Glomerular visceral epithelial cell (primary cell): Measurements from ENCODE around the gene DMPK.
"Not testable (repeated sequence)": the region's sequence is repeated elsewhere in the genome, so short reads cannot be mapped to it uniquely, and the experiment has no call there.

Experiments
- DNase-seq: peaks from one replicate; pipeline ENCODE4 v3.0.0-alpha.2; 2016; ENCODE audit errors: extremely low spot score

The DMPK gene

DNA sequence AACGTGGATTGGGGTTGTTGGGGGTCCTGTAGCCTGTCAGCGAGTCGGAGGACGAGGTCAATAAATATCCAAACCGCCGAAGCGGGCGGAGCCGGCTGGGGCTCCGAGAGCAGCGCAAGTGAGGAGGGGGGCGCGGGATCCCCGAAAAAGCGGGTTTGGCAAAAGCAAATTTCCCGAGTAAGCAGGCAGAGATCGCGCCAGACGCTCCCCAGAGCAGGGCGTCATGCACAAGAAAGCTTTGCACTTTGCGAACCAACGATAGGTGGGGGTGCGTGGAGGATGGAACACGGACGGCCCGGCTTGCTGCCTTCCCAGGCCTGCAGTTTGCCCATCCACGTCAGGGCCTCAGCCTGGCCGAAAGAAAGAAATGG lies 12.5 kb downstream of the DMPK start:
- no peak for DNase-seq

DNA sequence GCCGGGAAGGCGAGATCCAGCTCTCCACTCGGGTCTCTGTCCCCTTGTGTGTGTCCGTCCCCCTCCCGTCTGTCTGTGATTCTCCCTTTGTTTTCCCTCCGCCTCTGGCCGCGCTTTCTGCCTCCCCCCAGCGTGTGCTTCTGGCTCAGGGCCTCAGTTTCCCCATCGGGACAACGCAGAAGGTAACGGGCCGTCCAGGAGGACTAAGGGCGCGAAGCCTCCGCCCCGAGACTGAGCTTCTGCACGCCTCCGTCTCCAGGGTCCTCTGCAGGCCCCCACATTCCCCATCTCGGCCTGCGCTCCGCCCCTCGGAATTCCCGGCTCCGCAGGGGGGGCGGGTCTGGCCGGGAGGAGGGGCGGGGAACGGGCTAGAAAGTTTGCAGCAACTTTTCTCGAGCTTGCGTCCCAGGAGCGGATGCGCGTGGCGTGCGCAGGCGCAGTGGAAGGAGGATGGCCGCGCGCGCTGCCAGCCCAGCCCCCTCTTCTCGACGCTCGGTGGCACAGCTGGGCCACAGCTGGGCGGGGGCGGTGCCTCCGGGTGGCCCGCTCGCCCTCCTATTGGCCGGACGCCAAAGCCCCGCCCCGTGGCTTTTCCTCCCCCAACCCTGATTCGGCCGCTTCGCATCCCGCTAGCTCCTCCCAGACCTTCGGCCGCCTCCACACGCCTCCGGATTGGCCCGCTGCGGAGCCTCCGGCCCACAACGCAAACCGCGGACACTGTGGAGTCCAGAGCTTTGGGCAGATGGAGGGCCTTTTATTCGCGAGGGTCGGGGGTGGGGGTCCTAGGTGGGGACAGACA lies 13.1 kb downstream of the DMPK start, which contains the start of gene SIX5:
Gene SIX5 (minus strand): TSS at position 269 of the 799 bp plus-strand sequence. CDS start 408 bp downstream, outside the sequence.
- DNase-seq, result peak; percentile 99

DNA sequence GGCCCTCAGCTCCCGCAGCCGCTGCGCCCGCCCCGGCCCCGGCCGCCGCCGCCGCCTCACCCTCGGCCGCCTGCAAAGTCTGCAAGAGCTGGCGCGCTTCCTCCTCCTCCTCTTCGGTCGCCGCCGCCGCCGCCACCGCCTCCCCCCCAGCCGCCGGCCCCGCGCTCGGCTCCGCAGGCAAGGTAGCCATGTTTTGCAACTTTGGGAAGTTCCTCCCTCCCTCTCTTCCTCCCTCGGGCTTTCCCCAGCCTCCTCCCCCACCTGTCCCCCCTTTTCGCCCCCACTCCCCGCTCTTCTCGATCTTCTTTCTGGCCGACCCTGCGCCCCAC lies 13.7 kb downstream of the DMPK start:
- DNase-seq, result peak; percentile 63

DNA sequence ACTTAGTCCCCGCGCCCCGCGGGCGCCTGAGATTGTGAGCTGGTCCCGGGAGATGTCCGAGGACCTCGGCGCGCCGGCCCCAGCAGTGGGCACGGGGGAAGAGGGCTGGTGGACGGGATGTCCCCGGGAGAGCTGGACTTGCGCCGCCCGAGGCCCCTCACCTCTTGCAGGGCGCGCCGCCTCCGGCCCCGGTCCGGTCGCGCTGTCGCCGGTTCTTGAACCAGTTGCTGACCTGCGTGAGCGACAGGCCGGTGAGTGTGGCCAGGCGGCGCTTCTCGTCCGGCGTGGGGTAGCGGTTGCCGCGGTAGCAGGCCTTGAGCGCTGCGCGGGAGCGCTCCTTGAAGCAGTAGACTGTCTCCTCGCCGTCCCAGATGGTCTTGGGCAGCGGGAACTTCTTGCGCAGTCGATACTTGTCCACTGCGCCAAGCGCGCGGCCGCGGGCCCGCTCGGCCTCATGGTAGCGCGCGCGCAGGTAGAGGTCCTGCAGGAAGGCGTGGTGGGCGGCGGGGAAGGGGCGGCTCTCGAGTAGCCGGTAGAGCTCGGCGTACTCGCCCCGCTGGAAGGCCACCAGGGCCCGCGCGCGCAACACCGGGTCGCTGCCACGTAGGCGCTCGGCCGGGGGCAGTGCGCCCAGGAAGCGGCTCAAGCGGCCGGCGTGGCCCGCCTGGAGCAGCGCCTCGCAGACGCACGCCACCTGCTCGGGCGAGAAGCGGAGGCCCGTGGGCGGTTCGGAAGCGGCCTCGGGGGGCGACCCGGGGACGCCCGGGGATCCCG lies 14.2 kb downstream of the DMPK start:
- DNase-seq, result peak; percentile 73

DNA sequence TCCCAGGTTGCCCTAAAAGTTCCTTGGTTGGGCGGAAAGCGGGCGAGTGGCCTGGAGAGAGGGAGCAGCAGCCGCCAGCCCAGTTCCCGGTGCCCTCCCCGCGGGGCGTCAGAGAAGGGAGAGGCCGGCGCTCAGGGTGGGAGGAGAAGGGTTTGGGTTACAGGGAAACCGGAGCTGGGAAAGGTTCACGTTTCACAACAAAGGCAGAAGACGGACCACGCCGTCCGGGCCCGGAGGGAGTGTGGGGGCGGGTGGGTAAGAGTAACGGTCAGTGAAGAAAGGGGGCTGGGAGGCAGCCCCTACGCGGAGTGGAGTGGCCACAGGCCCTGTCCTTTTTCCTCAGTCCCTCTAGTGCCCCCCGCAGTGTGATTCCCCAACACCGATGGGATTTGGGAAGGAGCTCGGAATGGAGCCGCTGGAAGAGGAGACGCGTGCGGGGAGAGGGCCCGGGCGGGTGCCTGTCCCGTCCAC lies 14.8 kb downstream of the DMPK start:
- DNase-seq, result peak; percentile 82

DNA sequence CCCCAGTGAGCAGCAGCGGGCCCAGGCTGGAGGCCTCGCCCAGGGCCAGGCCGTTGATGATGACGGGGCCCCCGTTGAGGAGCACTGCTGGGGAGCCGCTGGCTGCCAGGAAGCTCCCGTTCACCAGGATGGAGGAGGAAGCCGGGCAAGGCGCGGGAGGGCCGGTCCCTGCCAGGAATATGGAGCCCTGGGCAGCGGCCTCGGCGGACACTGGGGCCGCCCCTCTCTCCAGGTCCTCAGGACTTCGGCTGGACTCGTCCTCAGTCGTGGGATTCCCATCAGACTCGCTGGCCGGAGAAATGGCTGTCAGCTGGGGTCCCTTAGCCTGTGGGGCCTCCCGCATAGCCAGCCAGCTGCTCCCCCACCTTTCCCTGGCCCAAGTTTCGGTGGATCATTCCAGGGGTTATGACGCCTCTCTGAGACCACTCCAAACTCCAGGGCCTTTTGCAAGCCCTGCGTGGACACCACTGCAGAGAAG lies 15.4 kb downstream of the DMPK start:
- DNase-seq, result no peak

DNA sequence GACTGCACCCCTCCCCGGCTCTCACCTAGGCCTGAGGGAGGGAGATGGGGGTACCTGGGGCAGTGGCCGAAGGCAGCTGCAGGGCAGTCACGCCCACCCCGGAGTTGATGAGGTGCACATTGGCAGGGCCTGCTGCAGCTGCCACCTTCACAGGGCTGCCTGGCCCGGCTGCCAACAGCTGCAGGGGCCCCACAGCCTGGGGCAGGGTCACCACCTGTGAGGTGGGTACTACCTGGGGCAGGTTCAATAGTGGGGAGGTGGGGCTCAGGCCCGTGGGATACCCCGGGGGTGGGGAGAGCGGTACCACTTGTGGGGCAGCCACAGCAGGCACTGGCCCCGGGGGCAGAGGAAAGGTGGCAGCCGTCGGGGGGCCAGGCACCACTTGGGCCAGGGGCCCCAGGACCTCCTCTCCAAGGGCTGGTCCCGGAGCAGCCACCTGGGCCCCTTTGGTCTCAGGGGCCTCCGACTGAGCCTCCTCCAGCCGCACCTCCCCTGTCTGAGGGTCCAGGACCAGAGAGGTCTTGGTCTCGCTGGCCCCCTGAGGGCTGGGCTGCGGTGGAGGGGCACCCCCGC lies 15.9 kb downstream of the DMPK start:
- DNase-seq, result no peak

DNA sequence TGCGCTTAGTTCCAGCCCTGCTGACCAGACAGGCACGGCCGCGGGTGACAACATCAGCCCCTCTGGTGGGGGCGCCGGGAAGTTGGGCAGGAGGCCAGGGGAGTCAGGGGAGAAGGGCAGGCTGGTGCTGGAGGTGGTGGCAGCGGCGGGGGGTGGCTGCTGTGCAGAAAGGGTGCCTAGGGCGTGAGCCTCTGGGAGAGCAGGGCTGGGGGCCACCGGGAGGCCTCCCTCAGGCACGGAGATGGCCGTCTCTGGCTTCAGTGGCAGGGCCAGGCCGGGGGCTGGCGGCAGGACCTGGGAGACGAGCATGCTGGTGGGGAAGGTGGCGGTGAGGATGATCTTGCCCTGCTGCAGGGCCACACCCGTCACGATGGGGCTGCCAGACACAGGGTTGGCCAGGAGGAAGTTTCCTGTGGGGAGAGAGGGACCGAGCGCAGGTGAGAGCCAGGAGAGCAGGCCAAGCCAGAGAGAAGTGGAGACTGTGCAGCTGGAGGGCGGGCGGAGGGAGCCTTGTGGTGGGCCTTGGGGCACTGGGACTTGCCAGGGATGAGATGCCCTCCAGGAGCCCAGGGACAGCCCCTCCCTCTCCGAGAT lies 16.5 kb downstream of the DMPK start:
- DNase-seq, result no peak

DNA sequence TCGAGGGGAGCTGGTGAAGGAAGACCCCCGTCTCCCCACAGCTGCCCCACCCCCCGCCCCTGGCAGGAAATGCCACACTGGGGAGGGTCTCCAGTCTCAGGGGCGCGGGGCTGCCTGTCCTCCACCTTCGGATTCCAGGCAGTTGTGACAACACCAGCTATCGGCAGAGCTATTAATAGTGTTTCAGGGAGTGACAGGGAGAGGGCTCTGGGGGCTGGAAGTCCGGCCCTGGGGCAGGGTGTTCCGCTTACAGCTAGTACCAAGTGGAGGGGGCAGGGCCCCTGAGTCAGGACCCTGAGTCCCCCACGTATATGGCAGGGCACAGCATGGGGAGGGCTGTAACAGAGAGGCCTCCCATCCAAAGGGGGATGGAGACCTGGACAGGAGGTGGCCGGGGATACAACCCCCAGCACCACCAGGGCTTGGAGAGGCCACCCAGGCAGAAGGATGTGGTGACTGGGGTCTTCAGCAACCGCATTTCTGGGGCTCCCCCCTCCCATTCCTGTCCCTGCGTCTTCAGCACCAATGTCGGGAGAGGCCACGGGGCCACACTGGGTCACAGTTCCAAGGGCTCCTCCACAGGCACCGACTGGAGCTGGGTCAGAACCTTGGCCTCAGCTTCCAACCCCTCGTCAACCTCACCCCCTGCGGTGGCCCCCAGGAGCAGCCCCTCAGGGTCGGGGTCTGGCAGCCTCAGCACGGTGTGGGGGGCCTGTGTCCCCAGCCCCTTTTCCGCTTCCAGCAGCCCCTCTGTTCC lies 17.2 kb downstream of the DMPK start:
- no peak for DNase-seq

DNA sequence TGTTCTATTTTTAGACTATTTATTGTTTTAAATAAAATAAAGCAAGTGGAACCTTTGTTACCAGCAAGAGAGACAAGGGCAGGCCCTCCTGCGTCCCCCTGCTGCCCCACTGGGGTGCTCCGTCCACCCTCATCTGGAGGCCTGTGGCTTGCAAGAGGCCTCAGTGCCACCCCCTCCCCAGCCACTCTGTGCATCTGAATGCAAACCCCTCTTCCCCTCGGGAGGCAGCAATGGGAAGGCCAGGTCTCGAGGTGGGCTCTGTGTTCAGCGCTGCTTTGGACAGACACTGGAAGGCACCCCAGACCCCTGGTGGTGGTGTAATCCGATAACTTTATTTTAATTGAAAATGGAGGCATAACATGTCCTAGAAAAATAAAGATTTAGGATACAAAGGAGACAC lies 17.8 kb downstream of the DMPK start:
- no peak for DNase-seq

DNA sequence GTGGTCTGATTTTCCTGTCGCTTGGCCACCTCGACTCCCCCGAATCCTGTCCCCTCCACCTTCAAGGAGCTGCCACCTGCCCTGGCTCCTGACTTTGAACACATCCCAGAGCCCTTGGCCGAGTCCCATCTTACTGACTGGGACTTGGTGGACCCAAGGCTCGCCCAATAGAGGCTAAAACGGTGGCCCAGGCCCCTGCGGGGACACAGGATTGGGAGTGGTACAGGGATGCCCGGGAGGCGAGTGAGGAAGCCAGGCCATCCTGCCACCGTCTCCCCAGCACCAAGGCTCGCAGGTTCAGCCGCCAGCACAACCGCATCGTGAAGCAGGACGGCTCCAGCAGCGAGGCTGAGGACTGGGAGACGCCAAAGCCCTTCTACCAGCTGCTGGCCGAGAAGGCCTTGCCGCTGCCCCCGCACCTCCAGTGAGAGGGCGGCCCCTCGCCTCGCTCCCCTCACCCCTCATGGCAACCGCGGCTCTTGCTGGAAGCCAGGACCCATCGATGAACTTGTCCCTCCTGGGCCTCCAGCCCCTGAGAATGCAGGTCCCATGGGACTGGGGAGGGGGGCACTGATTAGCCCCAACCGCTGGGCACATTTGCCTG lies 18.5 kb downstream of the DMPK start:
- DNase-seq, result no peak

DNA sequence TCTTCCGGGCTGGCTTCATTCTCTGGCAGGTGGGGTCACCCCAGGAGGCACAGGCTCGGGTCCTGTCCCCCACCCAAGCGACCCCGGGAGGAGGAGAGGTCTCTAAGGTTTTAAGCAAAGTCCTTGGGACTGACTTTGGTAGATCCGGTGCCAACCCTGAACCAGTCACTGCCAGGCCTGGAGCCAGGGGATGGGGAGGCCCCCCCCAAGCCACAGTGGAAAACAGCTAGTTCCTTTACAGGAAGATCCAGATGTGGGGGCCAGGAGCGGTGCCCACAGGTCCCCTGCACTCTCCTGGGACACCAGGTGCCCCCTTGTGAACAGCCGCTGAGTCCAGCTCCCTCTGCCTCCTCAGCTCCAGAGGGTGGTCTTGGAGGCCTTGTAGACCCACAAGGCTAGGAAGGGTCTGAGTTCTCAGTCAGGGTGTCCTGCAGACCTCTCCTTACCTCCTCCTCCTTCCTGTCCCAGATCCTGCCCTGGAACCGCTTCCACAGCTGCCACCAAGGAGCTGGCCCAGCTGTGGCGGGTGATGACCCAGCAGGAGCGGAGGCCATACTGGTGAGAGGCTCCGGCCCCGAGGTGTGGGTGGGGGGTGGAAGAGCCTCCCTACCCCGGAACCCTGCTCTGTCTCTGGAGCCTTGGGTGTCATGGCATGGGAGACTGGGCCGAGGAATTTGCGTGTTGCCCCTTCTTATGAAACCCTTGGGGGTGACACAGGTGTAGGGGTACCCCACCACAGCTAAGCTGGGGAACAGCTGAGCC lies 19.2 kb downstream of the DMPK start:
- no peak for DNase-seq

DNA sequence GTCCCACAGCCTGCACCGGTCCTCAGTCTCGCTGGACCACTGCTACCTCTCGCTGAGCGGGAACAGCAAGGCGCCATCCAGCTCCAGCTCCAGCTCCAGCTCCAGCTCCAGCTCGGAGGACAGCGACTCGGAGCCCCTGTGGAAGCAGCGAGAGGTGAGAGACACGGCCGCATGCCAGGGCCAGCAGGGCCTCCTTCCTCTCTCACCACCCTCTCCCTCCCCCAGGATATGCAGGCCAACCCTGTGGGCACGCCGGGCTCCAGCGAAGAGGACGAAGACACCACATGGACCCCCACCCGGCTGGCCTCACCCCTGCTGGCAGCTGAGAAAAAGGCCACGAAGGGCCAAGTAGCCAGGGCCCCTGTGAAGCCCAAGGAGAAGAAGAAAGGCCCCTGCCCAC lies 20.6 kb downstream of the DMPK start:
- no peak for DNase-seq

DNA sequence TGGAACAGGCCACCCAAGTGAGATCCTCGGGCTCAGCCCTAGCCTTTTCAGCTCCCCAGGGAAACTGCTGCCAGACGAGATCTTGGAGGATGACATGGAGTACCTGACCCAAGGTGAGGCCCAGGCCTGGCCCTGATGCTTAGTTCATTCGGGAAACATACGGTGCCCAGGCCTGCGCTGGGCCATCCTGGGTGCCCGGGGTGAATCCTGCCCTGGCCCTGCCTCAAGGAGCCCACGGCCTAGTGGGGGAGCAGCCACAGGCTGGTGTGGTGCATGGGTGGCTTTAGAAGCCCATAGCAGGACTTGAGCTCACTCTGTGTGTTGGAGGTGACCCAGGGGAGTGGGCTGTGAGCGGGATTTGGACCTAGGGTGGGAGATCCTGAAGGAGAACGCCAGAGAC lies 23.4 kb downstream of the DMPK start:
- DNase-seq, result no peak

DNA sequence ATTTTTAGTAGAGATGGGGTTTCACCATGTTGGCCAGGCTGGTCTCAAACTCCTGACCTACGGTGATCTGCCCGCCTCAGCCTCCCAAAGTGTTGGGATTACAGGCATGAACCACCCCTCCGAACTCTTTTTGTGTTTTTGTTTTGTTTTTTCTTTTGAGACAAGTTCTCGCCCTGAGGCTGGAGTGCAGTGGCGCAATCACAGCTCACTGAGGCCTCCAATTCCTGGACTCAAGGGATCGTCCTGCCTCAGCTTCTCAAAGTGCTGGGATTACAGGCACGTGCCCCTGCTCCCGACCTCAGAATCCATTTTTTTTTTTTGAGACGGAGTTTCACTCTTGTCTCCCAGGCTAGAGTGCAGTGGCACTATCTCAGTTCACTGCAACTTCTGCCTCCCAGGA lies 24.6 kb downstream of the DMPK start:
- no peak for DNase-seq

DNA sequence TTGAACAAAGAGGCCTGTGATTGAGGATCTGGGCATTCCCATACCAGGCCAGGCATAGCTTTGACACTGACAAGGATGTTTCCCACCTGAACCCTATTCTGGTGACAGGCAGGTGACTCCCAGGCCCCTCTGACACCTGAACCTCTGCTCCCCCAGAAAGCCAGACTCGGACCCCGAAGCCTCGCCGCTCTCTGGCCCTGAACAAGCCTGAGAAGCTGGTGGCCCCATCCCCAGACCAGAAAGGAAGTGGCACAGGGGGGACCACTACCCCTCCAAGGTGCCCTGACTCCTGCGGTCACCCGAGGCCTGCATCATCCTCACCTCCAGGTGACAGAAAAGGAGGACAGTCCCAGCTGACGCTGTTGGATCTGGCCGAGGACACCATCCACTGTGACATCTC lies 28.0 kb downstream of the DMPK start:
- no peak for DNase-seq

DNA sequence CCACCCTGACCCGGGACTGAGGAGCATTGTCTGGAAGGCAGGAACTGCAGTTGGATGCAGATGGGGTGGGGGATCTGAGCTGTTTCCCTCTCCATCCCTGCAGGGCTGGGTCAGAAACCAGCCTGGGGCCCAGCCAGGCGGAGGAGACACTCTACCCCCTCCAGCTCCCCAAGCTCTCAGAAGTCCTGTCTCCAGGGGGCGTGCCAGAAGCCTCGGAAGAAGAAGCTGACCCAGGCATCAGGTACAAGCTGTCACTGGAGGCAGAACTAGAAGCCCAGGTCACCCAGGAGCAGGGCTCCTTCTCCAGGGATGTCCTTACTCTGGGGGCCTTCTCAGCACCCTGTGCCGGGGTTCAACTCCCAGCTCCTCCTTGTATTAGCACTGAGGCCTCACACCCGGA lies 28.7 kb downstream of the DMPK start:
- DNase-seq, result no peak

DNA sequence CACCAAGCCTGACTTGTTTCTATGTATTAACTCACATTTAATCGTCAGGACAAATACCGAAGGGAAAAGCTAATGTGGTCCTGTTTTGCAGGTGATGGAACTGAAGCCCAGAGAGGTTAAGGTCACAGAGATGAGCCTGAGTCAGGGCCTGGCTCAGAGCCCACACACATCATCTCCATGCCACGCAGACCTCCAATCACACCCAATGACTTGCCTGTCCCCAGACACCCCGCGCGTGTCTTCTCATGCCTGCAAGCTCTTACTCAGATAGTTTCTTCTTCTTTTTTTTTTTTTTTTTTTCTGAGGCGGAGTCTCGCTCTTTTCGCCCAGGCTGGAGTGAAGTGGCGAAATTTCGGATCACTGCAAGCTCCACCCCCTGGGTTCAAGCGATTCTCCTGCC lies 29.7 kb downstream of the DMPK start:
- no peak for DNase-seq

DNA sequence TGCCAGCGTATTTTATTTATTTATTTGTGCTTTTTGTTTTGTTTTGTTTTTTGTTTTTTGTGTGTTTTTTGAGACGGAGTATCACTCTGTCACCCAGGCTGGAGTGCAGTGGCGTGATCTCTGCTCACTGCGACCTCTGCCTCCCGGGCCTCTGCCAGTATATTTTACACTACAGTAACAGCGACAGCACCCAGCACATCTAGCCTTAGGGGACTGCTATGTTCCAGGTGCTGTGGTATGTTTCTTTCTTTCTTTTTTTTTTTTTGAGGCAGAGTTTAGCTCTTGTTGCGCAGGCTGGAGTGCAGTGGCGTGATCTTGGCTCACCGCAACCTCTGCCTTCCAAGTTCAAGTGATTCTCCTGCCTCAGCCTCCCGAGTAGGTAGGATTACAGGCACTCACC lies 30.8 kb downstream of the DMPK start:
- not testable (repeated sequence) for DNase-seq

DNA sequence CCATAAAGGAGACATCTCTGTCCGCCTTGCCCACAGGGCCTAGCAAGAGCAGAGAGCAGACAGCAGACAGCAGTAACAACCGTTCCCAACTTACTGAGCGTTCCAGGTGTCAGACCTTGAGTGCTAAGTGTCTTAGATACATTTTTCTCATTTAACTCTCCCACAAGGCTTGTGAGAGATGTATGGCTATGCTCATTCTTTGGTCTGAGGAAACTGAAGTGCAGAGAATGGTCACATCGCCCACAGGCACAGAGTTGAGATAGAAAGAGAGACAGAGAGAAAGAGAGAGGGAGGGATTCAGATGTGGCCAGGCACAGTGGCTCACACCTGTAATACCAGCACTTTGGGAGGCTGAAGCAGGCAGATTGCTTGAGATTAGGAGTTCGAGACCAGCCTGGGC lies 34.8 kb downstream of the DMPK start:
- DNase-seq, result no peak
